SK-N-SH (cell line): ENCODE data around the gene SORBS1.

ENCODE experiments used
- CHD2 ChIP-seq: fragments of 150-350 bp; IDR thresholded peaks from 2 replicates; pipeline ENCODE4 v1.6.1; 2018; ENCODE audit warnings: low read length; ENCODE audit not compliant: partially characterized antibody
- EP300 ChIP-seq, 2 experiments: IDR thresholded peaks; 2 replicates each; pipeline versions ENCODE4 v1.4.0 to v1.6.1; 2012; ENCODE audit warnings: borderline replicate concordance in 1 of 2, low read depth in 1 of 2, low read length in 1 of 2
- FOXM1 ChIP-seq: IDR thresholded peaks from 2 replicates; pipeline ENCODE4 v1.4.0; 2012; ENCODE audit warnings: low read depth, mild to moderate bottlenecking
- GABPA ChIP-seq: IDR thresholded peaks from 2 replicates; pipeline ENCODE4 v1.4.0; 2012; ENCODE audit warnings: low read depth, mild to moderate bottlenecking
- JUND ChIP-seq: IDR thresholded peaks from 2 replicates; pipeline ENCODE4 v1.4.0; 2012
- POLR2AphosphoS5 ChIP-seq: IDR thresholded peaks from 2 replicates; pipeline ENCODE4 v1.6.1; 2012; ENCODE audit warnings: low read depth, low read length
- SIN3A ChIP-seq: IDR thresholded peaks from 2 replicates; pipeline ENCODE4 v1.6.1; 2012; ENCODE audit warnings: low read depth, mild to moderate bottlenecking, low read length, moderate library complexity, borderline replicate concordance
- TF ChIP-seq, protein P1 (sequence below): fragments of 150-350 bp; IDR thresholded peaks from 2 replicates; pipeline ENCODE4 v1.6.1; 2017; ENCODE audit warnings: antibody characterized with exemption, low read length, low read depth, borderline replicate concordance
- TF ChIP-seq, protein P2 (sequence below): fragments of 200-600 bp; sonication (generic); IDR thresholded peaks from 2 replicates; pipeline ENCODE4 v1.6.1; 2017; ENCODE audit warnings: antibody characterized with exemption, mild to moderate bottlenecking, moderate library complexity
- TF ChIP-seq, protein P3 (sequence below): IDR thresholded peaks from 2 replicates; pipeline ENCODE4; 2012

DNA sequence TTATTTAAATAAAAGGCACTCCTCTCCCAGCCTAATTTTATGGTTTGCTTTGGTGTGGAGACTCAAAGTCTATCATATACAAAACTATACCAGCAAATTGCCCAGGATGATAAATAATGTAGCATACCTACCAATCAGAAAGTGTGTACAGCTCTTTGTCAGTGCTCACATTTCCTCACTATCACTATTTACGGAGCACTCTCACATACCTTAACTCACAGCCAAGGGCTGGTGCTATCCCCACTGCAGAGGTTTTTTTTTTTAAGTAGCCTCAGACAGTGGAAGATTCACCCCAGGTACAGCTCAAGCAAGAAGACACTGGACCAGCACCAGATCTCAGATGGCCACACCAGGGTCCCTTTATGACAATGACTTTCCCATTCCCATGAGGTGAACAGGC is 272.9 kb downstream of the SORBS1 start:
- TF ChIP-seq POLR2AphosphoS5 (no peak), GABPA (no peak), FOXM1 (no peak), CHD2 (no peak), JUND (no peak), SIN3A (no peak), EP300 (IDR thresholded peaks at IDR 0.05; ENCODE audit: borderline replicate concordance in 1 of 2, low read depth in 1 of 2, low read length in 1 of 2) (no peak)
- TF ChIP-seq, protein P1, sequence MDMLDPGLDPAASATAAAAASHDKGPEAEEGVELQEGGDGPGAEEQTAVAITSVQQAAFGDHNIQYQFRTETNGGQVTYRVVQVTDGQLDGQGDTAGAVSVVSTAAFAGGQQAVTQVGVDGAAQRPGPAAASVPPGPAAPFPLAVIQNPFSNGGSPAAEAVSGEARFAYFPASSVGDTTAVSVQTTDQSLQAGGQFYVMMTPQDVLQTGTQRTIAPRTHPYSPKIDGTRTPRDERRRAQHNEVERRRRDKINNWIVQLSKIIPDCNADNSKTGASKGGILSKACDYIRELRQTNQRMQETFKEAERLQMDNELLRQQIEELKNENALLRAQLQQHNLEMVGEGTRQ, result no peak
- TF ChIP-seq, protein P2, sequence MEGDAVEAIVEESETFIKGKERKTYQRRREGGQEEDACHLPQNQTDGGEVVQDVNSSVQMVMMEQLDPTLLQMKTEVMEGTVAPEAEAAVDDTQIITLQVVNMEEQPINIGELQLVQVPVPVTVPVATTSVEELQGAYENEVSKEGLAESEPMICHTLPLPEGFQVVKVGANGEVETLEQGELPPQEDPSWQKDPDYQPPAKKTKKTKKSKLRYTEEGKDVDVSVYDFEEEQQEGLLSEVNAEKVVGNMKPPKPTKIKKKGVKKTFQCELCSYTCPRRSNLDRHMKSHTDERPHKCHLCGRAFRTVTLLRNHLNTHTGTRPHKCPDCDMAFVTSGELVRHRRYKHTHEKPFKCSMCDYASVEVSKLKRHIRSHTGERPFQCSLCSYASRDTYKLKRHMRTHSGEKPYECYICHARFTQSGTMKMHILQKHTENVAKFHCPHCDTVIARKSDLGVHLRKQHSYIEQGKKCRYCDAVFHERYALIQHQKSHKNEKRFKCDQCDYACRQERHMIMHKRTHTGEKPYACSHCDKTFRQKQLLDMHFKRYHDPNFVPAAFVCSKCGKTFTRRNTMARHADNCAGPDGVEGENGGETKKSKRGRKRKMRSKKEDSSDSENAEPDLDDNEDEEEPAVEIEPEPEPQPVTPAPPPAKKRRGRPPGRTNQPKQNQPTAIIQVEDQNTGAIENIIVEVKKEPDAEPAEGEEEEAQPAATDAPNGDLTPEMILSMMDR, result no peak
- TF ChIP-seq, protein P3, sequence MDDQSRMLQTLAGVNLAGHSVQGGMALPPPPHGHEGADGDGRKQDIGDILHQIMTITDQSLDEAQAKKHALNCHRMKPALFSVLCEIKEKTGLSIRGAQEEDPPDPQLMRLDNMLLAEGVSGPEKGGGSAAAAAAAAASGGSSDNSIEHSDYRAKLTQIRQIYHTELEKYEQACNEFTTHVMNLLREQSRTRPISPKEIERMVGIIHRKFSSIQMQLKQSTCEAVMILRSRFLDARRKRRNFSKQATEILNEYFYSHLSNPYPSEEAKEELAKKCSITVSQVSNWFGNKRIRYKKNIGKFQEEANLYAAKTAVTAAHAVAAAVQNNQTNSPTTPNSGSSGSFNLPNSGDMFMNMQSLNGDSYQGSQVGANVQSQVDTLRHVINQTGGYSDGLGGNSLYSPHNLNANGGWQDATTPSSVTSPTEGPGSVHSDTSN, result no peak
